ENCODE measurements around the gene GPLD1. TPM values are rescaled to one million over a fixed set of nuclear protein-coding genes. Genes with fewer than 3 reads are reported as not detected.

GPLD1 gene
- total and polyA plus RNA-seq, 4 donors = 0.45 to 3.8 (median 1.7) TPM

DNA sequence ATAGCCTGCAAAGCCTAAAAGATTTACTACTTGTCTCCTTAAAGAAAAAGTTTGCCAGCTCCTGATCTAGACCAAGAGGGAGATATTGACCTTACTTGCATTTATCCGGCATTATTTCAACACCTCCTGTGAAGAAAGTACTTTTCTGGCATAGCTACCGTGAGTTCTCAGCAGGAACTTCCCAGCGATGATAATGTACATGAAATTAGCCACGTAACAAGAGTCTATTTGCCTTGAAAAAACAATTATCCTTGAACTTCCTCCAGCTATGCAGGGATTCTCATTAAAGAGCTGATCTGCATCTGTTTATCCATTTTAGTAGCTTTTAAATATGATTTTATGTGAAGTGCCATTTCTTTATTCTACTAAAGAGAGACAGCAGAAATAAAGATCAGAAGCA, 47.1 kb upstream of the GPLD1 start:
- TF ChIP-seq, protein P1, sequence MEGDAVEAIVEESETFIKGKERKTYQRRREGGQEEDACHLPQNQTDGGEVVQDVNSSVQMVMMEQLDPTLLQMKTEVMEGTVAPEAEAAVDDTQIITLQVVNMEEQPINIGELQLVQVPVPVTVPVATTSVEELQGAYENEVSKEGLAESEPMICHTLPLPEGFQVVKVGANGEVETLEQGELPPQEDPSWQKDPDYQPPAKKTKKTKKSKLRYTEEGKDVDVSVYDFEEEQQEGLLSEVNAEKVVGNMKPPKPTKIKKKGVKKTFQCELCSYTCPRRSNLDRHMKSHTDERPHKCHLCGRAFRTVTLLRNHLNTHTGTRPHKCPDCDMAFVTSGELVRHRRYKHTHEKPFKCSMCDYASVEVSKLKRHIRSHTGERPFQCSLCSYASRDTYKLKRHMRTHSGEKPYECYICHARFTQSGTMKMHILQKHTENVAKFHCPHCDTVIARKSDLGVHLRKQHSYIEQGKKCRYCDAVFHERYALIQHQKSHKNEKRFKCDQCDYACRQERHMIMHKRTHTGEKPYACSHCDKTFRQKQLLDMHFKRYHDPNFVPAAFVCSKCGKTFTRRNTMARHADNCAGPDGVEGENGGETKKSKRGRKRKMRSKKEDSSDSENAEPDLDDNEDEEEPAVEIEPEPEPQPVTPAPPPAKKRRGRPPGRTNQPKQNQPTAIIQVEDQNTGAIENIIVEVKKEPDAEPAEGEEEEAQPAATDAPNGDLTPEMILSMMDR (IDR thresholded peaks at IDR 0.05; ENCODE audit: control extremely low read depth, extremely low read depth) = no peak
- Histone ChIP-seq H3K4me3 (no peak overlapping the region), H3K36me3 (ENCODE audit: control insufficient read depth in 4 of 4, insufficient read depth in 4 of 4, low read length in 4 of 4) (peaks cover 0 to 12% (median 5%) of the 10 kb centered on the region in 4 donors), H3K27ac (ENCODE audit: low read depth in 1 of 2, low read length in 1 of 2) (no peak overlapping the region), H3K4me1 (ENCODE audit: control insufficient read depth in 5 of 5, insufficient read depth in 5 of 5, low read length in 5 of 5) (no peaks in the 10 kb centered on the region), H3K9me3 (ENCODE audit: control insufficient read depth in 4 of 4, insufficient read depth in 3 of 4, low read length in 3 of 4) (peaks cover 0 to 2% (median 0%) of the 10 kb centered on the region in 4 donors), H3K27me3 (ENCODE audit: control insufficient read depth in 3 of 3, insufficient read depth in 3 of 3, low read length in 2 of 3) (no peaks in the 10 kb centered on the region), H3K9ac (ENCODE audit: insufficient read depth in 1 of 2, low read length in 2 of 2) (no peak overlapping the region)
- ATAC-seq (ENCODE audit: insufficient read depth, low FRiP score) (no peak), DNase-seq (no peak)
- 53 to 66% methylated on average over 4 of the region's 4 CpGs for WGBS, 2 donors

DNA sequence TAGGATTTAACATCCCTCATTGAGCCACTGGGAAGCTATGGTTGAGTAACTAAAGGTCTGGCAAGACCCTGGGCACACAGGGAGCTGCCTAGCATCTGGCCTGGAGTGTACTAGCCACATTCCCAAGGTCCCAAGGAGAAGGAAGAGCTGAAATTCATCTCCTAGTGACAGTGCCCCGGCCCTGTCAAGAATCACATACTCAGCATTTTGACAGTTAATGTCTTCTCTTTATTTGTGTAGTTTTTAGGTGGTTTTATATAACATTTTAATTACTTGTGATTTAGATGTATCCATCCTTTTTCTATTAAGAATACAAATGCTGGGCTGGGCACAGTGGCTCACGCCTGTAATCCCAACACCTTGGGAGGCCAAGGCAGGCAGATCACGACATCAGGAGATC, 45.8 kb upstream of the GPLD1 start:
- peaks cover 0 to 5% (median 0%) of the 10 kb centered on the region in 4 donors for H3K9me3 ChIP-seq (ENCODE audit: control insufficient read depth in 4 of 4, insufficient read depth in 3 of 4, low read length in 3 of 4)
- DNase-seq = no peak
- H3K9ac ChIP-seq (ENCODE audit: insufficient read depth in 1 of 2, low read length in 2 of 2) = no peak overlapping the region
- no peaks in the 10 kb centered on the region for H3K27me3 ChIP-seq (ENCODE audit: control insufficient read depth in 3 of 3, insufficient read depth in 3 of 3, low read length in 2 of 3)
- ATAC-seq (ENCODE audit: insufficient read depth, low FRiP score) = no peak
- H3K36me3 ChIP-seq (ENCODE audit: control insufficient read depth in 4 of 4, insufficient read depth in 4 of 4, low read length in 4 of 4) = peaks cover 0 to 14% (median 5%) of the 10 kb centered on the region in 4 donors
- H3K4me1 ChIP-seq (ENCODE audit: control insufficient read depth in 5 of 5, insufficient read depth in 5 of 5, low read length in 5 of 5) = no peaks in the 10 kb centered on the region
- no peak overlapping the region for H3K27ac ChIP-seq (ENCODE audit: low read depth in 1 of 2, low read length in 1 of 2)
- 87 to 98% methylated on average over 3 of the region's 3 CpGs for WGBS, 2 donors
- TF ChIP-seq, protein P1 (IDR thresholded peaks at IDR 0.05; ENCODE audit: control extremely low read depth, extremely low read depth) = no peak
- H3K4me3 ChIP-seq = no peak overlapping the region

DNA sequence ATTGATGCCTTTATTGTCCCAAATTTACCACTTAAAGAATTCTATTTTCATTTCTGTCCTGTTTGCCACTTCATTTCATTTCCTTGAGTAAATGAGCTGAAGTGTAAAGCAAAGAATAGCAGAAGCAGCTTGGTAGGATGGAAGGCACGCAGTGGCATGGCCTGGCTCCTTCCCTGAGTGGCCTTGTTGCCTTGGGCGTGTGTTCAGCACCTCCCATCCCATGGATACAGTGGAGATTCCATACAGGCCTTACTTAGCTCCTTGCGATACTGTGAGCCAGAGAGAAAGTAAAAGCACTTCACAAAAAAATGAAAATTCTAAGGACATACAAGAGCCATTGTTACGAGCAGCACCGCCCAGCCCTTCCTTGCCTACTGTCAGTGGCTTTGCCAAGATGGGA, 45.0 kb upstream of the GPLD1 start:
- no peak for DNase-seq
- peaks cover 0 to 5% (median 0%) of the 10 kb centered on the region in 4 donors for H3K9me3 ChIP-seq (ENCODE audit: control insufficient read depth in 4 of 4, insufficient read depth in 3 of 4, low read length in 3 of 4)
- H3K4me1 ChIP-seq (ENCODE audit: control insufficient read depth in 5 of 5, insufficient read depth in 5 of 5, low read length in 5 of 5) = no peaks in the 10 kb centered on the region
- TF ChIP-seq, protein P1 (IDR thresholded peaks at IDR 0.05; ENCODE audit: control extremely low read depth, extremely low read depth) = no peak
- WGBS, 2 donors = 92 to 97% methylated on average over 5 of the region's 5 CpGs
- H3K9ac ChIP-seq (ENCODE audit: insufficient read depth in 1 of 2, low read length in 2 of 2) = no peak overlapping the region
- ATAC-seq (ENCODE audit: insufficient read depth, low FRiP score) = no peak
- H3K27me3 ChIP-seq (ENCODE audit: control insufficient read depth in 3 of 3, insufficient read depth in 3 of 3, low read length in 2 of 3) = no peaks in the 10 kb centered on the region
- H3K36me3 ChIP-seq (ENCODE audit: control insufficient read depth in 4 of 4, insufficient read depth in 4 of 4, low read length in 4 of 4) = peaks cover 0 to 14% (median 5%) of the 10 kb centered on the region in 4 donors
- H3K27ac ChIP-seq (ENCODE audit: low read depth in 1 of 2, low read length in 1 of 2) = no peak overlapping the region
- H3K4me3 ChIP-seq = no peak overlapping the region

DNA sequence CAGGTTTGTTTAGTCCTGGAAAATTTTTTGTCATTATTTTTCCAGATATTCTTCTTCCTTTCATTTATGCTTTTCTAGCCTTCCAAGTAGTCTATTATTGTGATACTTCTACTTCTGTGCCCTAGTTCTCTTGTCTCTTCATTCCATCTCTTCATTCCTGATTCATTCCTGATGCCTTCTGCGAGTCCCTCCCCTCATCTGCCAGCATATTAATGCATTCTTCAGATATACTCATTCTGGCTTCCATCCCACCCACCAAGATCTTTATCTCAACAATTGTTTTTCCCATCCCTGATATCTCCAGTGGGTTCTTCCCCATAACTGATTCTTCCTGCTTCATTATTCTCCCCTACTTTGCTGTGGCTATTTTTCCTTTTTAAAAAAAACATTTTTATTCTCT, 40.6 kb upstream of the GPLD1 start:
- ATAC-seq (ENCODE audit: insufficient read depth, low FRiP score) = no peak
- WGBS, 2 donors = 75 to 97% methylated on average over 1 of the region's 1 CpG
- H3K4me1 ChIP-seq (ENCODE audit: control insufficient read depth in 5 of 5, insufficient read depth in 5 of 5, low read length in 5 of 5) = peaks cover 0 to 2% (median 0%) of the 10 kb centered on the region in 5 donors
- TF ChIP-seq, protein P1 (IDR thresholded peaks at IDR 0.05; ENCODE audit: control extremely low read depth, extremely low read depth) = no peak
- no peak for DNase-seq
- H3K4me3 ChIP-seq = no peak overlapping the region
- H3K9me3 ChIP-seq (ENCODE audit: control insufficient read depth in 4 of 4, insufficient read depth in 3 of 4, low read length in 3 of 4) = peaks cover 0 to 2% (median 0%) of the 10 kb centered on the region in 4 donors
- no peaks in the 10 kb centered on the region for H3K27me3 ChIP-seq (ENCODE audit: control insufficient read depth in 3 of 3, insufficient read depth in 3 of 3, low read length in 2 of 3)
- H3K36me3 ChIP-seq (ENCODE audit: control insufficient read depth in 4 of 4, insufficient read depth in 4 of 4, low read length in 4 of 4) = peaks cover 0 to 12% (median 5%) of the 10 kb centered on the region in 4 donors
- no peak overlapping the region for H3K27ac ChIP-seq (ENCODE audit: low read depth in 1 of 2, low read length in 1 of 2)
- H3K9ac ChIP-seq (ENCODE audit: insufficient read depth in 1 of 2, low read length in 2 of 2) = no peak overlapping the region

Data from lung (tissue), 12 donors.